A549 (cell line): ENCODE data around the gene NR2F2. TPM values are rescaled to one million over a fixed set of nuclear protein-coding genes. Genes with fewer than 3 reads are reported as not detected.
A peak's percentile ranks its signal among the peaks of the same experiment; 100 is the strongest.

Experiments
- ATAC-seq, 2 experiments: fragments of 200-7000 bp in 1 of 2; fragments of >200 bp in 1 of 2; cut with Nextera tagmentation in 1 of 2; cut with Tn5 transposase in 1 of 2; 3 replicates each; pipeline versions ENCODE4 v1.8.0 to v1.9.1; 2018 to 2020; ENCODE audit warnings: mild to moderate bottlenecking in 1 of 2, moderate library complexity in 1 of 2
- CTCF ChIA-PET: fragments of 300-600 bp; sonication (Branson Sonifier 250); formaldehyde crosslinking; extraction: SDS; loops from one replicate; lab custom pipeline; 2021; ENCODE audit warnings: antibody characterized with exemption, inconsistent platforms; lab: Yijun Ruan, JAX
- POLR2A ChIA-PET: fragments of 350-600 bp; formaldehyde crosslinking; extraction: SDS; loops from one replicate; lab custom pipeline; 2021; ENCODE audit warnings: antibody characterized with exemption, inconsistent platforms; lab: Yijun Ruan, JAX
- DNase-seq, 2 experiments: peaks; one replicate each; pipeline versions ENCODE4 v3.0.0 to v3.0.0-alpha.2; 2011 to 2016; ENCODE audit warnings: low read depth in 1 of 2, low spot score in 1 of 2
- FAIRE-seq: peaks from 2 replicates; lab custom pipeline; 2011; peaks lifted over from hg19 to GRCh38; lab: Jason Lieb, UNC
- H3K27ac ChIP-seq, 2 experiments: fragments of >200 bp; sonication (Bioruptor Twin); formaldehyde crosslinking; 3 replicates each; pipeline ENCODE4 v1.5.1; 2016 to 2017
- H3K4me1 ChIP-seq: fragments of >200 bp; sonication (Bioruptor Twin); formaldehyde crosslinking; 3 replicates; pipeline ENCODE4 v1.6.1; 2016
- H3K4me2 ChIP-seq: fragments of >200 bp; sonication (Bioruptor Twin); formaldehyde crosslinking; 3 replicates; pipeline ENCODE4 v1.6.1; 2016
- H3K4me3 ChIP-seq: fragments of >200 bp; sonication (Bioruptor Twin); formaldehyde crosslinking; 3 replicates; pipeline ENCODE4 v1.5.1; 2016
- H3K9me3 ChIP-seq: fragments of >200 bp; sonication (Bioruptor Twin); formaldehyde crosslinking; 3 replicates; pipeline ENCODE4 v1.6.1; 2016
- CEBPB ChIP-seq, 2 experiments: fragments of >200 bp in 1 of 2; sonication (Bioruptor Twin) in 1 of 2; formaldehyde crosslinking in 1 of 2; IDR thresholded peaks; 2 replicates each; pipeline ENCODE4 v1.6.1; 2012 to 2016
- CTCF ChIP-seq: fragments of >200 bp; sonication (Bioruptor Twin); formaldehyde crosslinking; IDR thresholded peaks from 3 replicates; pipeline ENCODE4 v1.5.1; 2016
- EP300 ChIP-seq, 2 experiments: fragments of >200 bp; sonication (Bioruptor Twin); formaldehyde crosslinking; IDR thresholded peaks; 2 replicates in 1 of 2; 3 replicates in 1 of 2; pipeline ENCODE4 v1.6.1; 2016 to 2017
- HDAC2 ChIP-seq: fragments of 200-600 bp; sonication (generic); IDR thresholded peaks from 2 replicates; pipeline ENCODE4 v1.6.1; 2016
- HEYL ChIP-seq: fragments of 250-450 bp; sonication (Bioruptor Pico); IDR thresholded peaks from 2 replicates; pipeline ENCODE4 v1.8.0; 2021; ENCODE audit warnings: mild to moderate bottlenecking, moderate library complexity
- HOXB13 ChIP-seq: fragments of 250-450 bp; sonication (Bioruptor Pico); IDR thresholded peaks from 2 replicates; pipeline ENCODE4 v1.5.0; 2020; ENCODE audit warnings: low read depth, mild to moderate bottlenecking, moderate library complexity
- JUN ChIP-seq, 2 experiments: fragments of >200 bp; sonication (Bioruptor Twin); formaldehyde crosslinking; IDR thresholded peaks; 2 replicates in 1 of 2; 3 replicates in 1 of 2; pipeline ENCODE4 v1.6.1; 2016 to 2017
- KDM5A ChIP-seq: fragments of 200-600 bp; sonication (generic); IDR thresholded peaks from 2 replicates; pipeline ENCODE4 v1.6.1; 2016; ENCODE audit warnings: antibody characterized with exemption, mild to moderate bottlenecking
- MAX ChIP-seq: IDR thresholded peaks from 2 replicates; pipeline ENCODE4 v1.6.1; 2012
- MYC ChIP-seq: IDR thresholded peaks from 2 replicates; pipeline ENCODE4 v1.6.1; 2012; ENCODE audit warnings: mild to moderate bottlenecking, inconsistent platforms, low read length, improper control_type of control experiment, borderline replicate concordance
- NFE2L2 ChIP-seq: fragments of 150-350 bp; conservative IDR thresholded peaks from 2 replicates; pipeline ENCODE4 v1.6.1; 2014; ENCODE audit warnings: low read length
- POLR2AphosphoS2 ChIP-seq: conservative IDR thresholded peaks from 2 replicates; pipeline ENCODE4 v1.6.1; 2012; ENCODE audit warnings: low read length, improper control_type of control experiment, inconsistent platforms
- RAD21 ChIP-seq, 2 experiments: fragments of >200 bp in 1 of 2; sonication (Bioruptor Twin) in 1 of 2; formaldehyde crosslinking in 1 of 2; IDR thresholded peaks in 1 of 2; conservative IDR thresholded peaks in 1 of 2; 2 replicates in 1 of 2; 3 replicates in 1 of 2; pipeline ENCODE4 v1.6.1; 2012 to 2018; ENCODE audit warnings: inconsistent platforms in 1 of 2
- RARB ChIP-seq: fragments of 250-450 bp; sonication (Bioruptor Pico); IDR thresholded peaks from 2 replicates; pipeline ENCODE4 v1.8.0; 2021; ENCODE audit warnings: mild to moderate bottlenecking, moderate library complexity
- RFX5 ChIP-seq: fragments of 450-650 bp; IDR thresholded peaks from 2 replicates; pipeline ENCODE4 v1.7.1; 2014; ENCODE audit warnings: antibody characterized with exemption, mild to moderate bottlenecking, moderate library complexity
- RNF2 ChIP-seq: fragments of 200-600 bp; sonication (generic); IDR thresholded peaks from 2 replicates; pipeline ENCODE4 v1.6.1; 2016; ENCODE audit warnings: low read depth, mild to moderate bottlenecking, antibody characterized with exemption, moderate library complexity, borderline replicate concordance
- SMC3 ChIP-seq: fragments of >200 bp; sonication (Bioruptor Twin); formaldehyde crosslinking; IDR thresholded peaks from 3 replicates; pipeline ENCODE4 v1.6.1; 2018; ENCODE audit warnings: inconsistent platforms
- TFCP2L1 ChIP-seq: fragments of 250-450 bp; sonication (Bioruptor Pico); IDR thresholded peaks from 2 replicates; pipeline ENCODE4 v1.5.0; 2021; ENCODE audit warnings: mild to moderate bottlenecking
- WGBS: methylation state at CpG from one replicate; pipeline ENCODE4 v1.1.6; 2017; ENCODE audit errors: missing lambda C conversion rate; 5-methylcytosine and 5-hydroxymethylcytosine counted together
- polyA plus RNA-seq, 4 experiments: library from polyadenylated mRNA; depleted of rRNA in 3 of 4; stranded (reverse); fragments of >200 nt; fragmentation: RNase III in 1 of 4; extraction: RNeasy Plus Mini Kit Qiagen cat#74134 plus additional on column Dnase treatment in 1 of 4; gene quantifications; 2 replicates in 3 of 4; 3 replicates in 1 of 4; pipeline ENCODE4 v1.2.3, GENCODE V29; 2011 to 2017
- TF ChIP-seq, protein P1 (sequence below): fragments of 450-650 bp; IDR thresholded peaks from 2 replicates; pipeline ENCODE4 v1.6.1; 2014; ENCODE audit warnings: antibody characterized with exemption

Gene NR2F2
- polyA plus RNA-seq, 2 of the 4 experiments (the other 2 are of a cell fraction), result 11.8 to 15.7 TPM

GRCh38 chr15:96354731-96355567 is 24.4 kb downstream of the NR2F2 start:
- peak overlapping the region; percentile 58 to 89; a peak in 5 of 6 replicates for H3K27ac ChIP-seq
- ATAC-seq (peak; percentile 58), FAIRE-seq (peak; percentile 23), DNase-seq (peak; percentile 76 to 79)
- H3K4me1 ChIP-seq, result 0 out of 3 replicates have a peak, but pooled peaks cover 10% of the 10 kb centered on the region
- TF ChIP-seq RARB (CRISPR knock-in tag) (no peak), RAD21 (conservative IDR thresholded peaks at IDR 0.05 in 1 of 2, IDR thresholded peaks at IDR 0.05 in 1 of 2) (peak; percentile 15 to 41; a peak in 3 of 5 replicates), SMC3 (peak; percentile 30; the same call in 2 of the 3 replicates), CEBPB (IDR thresholded peaks at IDR 0.05) (peak; percentile 69 to 85; a peak in 3 of 4 replicates), MYC (no peak), HEYL (no peak), CTCF (peak; percentile 26; the same call in 1 of the 3 replicates), TFCP2L1 (no peak)
- H3K4me2 ChIP-seq, result peak overlapping the region; percentile 93
- WGBS, result 20% methylated on average over 15 of the region's 15 CpGs
- no peaks in the 10 kb centered on the region for H3K9me3 ChIP-seq
- ChIA-PET CTCF (interaction anchor here (0.6 to 10.5 kb wide), 29 partner anchors 9 to 1823 kb away, joined by 3 to 128 read pairs (median 3); partner anchors contain the start of gene NR2F2), POLR2A (interaction anchor here (1.4 to 2.4 kb wide), 2 partner anchors 19 to 25 kb away, joined by 3 to 9 read pairs; partner anchors contain the start of gene NR2F2)
- peak overlapping the region; percentile 62 for H3K4me3 ChIP-seq

GRCh38 chr15:96355568-96356187 is 25.2 kb downstream of the NR2F2 start:
- no peak overlapping the region for H3K4me3 ChIP-seq
- DNase-seq, result no peak
- H3K4me2 ChIP-seq, result no peak overlapping the region; the same call in 2 of the 3 replicates
- 90% methylated on average over 6 of the region's 7 CpGs for whole genome bisulfite sequencing
- TF ChIP-seq NFE2L2 (no peak), HEYL (no peak)
- ChIA-PET POLR2A (interaction anchor here (2.4 kb wide), 1 partner anchor 26 kb away, joined by 9 read pairs; the partner anchor contains the start of gene NR2F2), CTCF (interaction anchor here (0.6 to 10.5 kb wide), 19 partner anchors 10 to 1822 kb away, joined by 3 to 128 read pairs (median 4); partner anchors contain the start of gene NR2F2)
- H3K9me3 ChIP-seq, result no peaks in the 10 kb centered on the region
- no peak for FAIRE-seq
- no peak overlapping the region for H3K27ac ChIP-seq
- ATAC-seq, result no peak
- H3K4me1 ChIP-seq, result 0 out of 3 replicates have a peak, but pooled peaks cover 10% of the 10 kb centered on the region

DNA sequence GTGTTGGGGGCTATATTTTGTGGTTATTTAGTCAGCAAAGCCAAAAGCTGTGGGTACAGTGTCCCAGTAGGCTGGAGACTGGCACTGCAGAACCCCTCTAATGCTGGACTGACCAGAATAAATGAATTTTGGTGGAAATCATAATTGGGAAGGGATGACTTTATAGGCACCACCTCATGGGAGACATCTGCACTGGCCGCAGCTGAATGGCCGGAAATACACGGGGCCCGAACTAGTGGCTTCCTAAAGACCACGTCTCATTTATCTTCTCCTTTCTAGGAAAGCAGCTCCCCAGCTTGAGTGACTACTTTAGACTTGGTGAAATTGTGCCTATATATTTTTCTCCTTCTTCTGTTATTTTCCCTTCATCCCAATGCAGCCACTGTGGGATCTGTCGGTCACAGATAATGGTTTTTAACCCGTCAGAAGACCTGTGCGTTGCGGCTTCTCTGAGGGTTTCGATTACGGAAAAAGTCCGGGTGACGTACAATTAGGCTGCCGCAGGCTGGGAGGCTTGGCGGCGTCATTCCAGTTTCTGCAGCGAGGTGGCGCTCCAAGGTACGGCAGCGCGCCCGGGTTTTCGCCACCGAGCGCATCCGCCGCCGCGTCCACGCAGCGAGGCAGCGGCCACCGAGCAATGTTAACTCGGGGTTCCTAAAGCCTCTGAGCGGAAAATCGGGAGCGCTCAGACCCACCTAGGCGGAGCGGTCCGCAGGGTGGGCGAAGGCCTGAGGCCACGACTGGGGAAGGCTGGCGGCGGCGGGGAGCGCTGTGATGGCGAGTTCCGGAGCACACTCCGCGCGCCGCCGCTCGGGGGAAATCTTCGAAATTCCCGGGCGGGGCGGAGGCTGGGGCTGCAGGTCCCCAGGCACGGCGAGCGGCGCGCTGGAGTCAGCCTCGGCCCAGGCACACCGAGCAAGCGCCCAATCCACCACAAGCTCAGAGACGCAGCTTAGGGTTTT is 26.3 kb downstream of the NR2F2 start:
- ChIA-PET CTCF (interaction anchor here (0.7 to 10.5 kb wide), 24 partner anchors 8 to 1399 kb away, joined by 3 to 128 read pairs (median 4); partner anchors contain the start of gene NR2F2), POLR2A (interaction anchor here (1.1 to 1.6 kb wide), 2 partner anchors 16 to 26 kb away, joined by 4 to 8 read pairs; partner anchors contain the start of gene NR2F2)
- no peaks in the 10 kb centered on the region for H3K9me3 ChIP-seq
- peak overlapping the region; percentile 90 for H3K4me2 ChIP-seq
- peak overlapping the region; percentile 57 for H3K4me3 ChIP-seq
- H3K27ac ChIP-seq, result peak overlapping the region; percentile 69 to 87
- peak; percentile 82 to 84 for DNase-seq
- WGBS, result under 1% methylated on average over 66 of the region's 67 CpGs
- ATAC-seq, result peak; percentile 69 to 84
- FAIRE-seq, result no peak
- 0 out of 3 replicates have a peak, but pooled peaks cover 10% of the 10 kb centered on the region for H3K4me1 ChIP-seq
- TF ChIP-seq MAX (peak; percentile 65; the same call in 1 of the 2 replicates), SMC3 (peak; percentile 93), CTCF (peak; percentile 98), HOXB13 (CRISPR knock-in tag) (0 out of 2 replicates have a peak, but pooled peaks have one; percentile 43), RAD21 (conservative IDR thresholded peaks at IDR 0.05 in 1 of 2, IDR thresholded peaks at IDR 0.05 in 1 of 2) (peak; percentile 75 to 90), RNF2 (peak; percentile 79; the same call in 1 of the 2 replicates), HDAC2 (peak; percentile 74; the same call in 1 of the 2 replicates), RFX5 (0 out of 2 replicates have a peak, but pooled peaks have one; percentile 11), EP300 (IDR thresholded peaks at IDR 0.05) (no peak), POLR2AphosphoS2 (no peak), NFE2L2 (no peak), KDM5A (0 out of 2 replicates have a peak, but pooled peaks have one; percentile 14), JUN (IDR thresholded peaks at IDR 0.05) (0 out of 5 replicates have a peak, but pooled peaks of 1 of the 2 experiments have one; percentile 33)
- TF ChIP-seq, protein P1, sequence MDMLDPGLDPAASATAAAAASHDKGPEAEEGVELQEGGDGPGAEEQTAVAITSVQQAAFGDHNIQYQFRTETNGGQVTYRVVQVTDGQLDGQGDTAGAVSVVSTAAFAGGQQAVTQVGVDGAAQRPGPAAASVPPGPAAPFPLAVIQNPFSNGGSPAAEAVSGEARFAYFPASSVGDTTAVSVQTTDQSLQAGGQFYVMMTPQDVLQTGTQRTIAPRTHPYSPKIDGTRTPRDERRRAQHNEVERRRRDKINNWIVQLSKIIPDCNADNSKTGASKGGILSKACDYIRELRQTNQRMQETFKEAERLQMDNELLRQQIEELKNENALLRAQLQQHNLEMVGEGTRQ, result no peak
